Measurements from ENCODE around the gene CNTNAP2.
"Not testable (repeated sequence)": the region's sequence is repeated elsewhere in the genome, so short reads cannot be mapped to it uniquely, and the experiment has no call there.

The CNTNAP2 gene

GRCh38 chr7:147089608-147090007 is 973.0 kb downstream of the CNTNAP2 start:
- no peak for DNase-seq (ENCODE audit: low read depth, low spot score)

GRCh38 chr7:147096629-147097028 is 980.0 kb downstream of the CNTNAP2 start:
- DNase-seq (ENCODE audit: low read depth, low spot score): no peak

GRCh38 chr7:147103224-147103623 is 986.6 kb downstream of the CNTNAP2 start:
- DNase-seq (ENCODE audit: low read depth, low spot score): no peak

- DNase-seq (ENCODE audit: low read depth, low spot score): no peak
Measured at GRCh38 chr7:147106746-147107145, 990.1 kb downstream of the CNTNAP2 start.

GRCh38 chr7:147114525-147114924 is 997.9 kb downstream of the CNTNAP2 start:
- not testable (repeated sequence) for DNase-seq (ENCODE audit: low read depth, low spot score)

- no peak for DNase-seq (ENCODE audit: low read depth, low spot score)
Measured at GRCh38 chr7:147136352-147136751, 1019.8 kb downstream of the CNTNAP2 start.

GRCh38 chr7:147145194-147145593 is 1028.6 kb downstream of the CNTNAP2 start:
- no peak for DNase-seq (ENCODE audit: low read depth, low spot score)

- DNase-seq (ENCODE audit: low read depth, low spot score): no peak
Measured at GRCh38 chr7:147146169-147146568, 1029.6 kb downstream of the CNTNAP2 start.

- no peak for DNase-seq (ENCODE audit: low read depth, low spot score)
Measured at GRCh38 chr7:147151661-147152060, 1035.1 kb downstream of the CNTNAP2 start.

GRCh38 chr7:147153571-147153970 is 1037.0 kb downstream of the CNTNAP2 start:
- DNase-seq (ENCODE audit: low read depth, low spot score): no peak

GRCh38 chr7:147161405-147161804 is 1044.8 kb downstream of the CNTNAP2 start:
- DNase-seq (ENCODE audit: low read depth, low spot score): no peak

- no peak for DNase-seq (ENCODE audit: low read depth, low spot score)
Measured at GRCh38 chr7:147170341-147171012, 1053.9 kb downstream of the CNTNAP2 start.

- DNase-seq (ENCODE audit: low read depth, low spot score): no peak
Measured at GRCh38 chr7:147171013-147171391, 1054.4 kb downstream of the CNTNAP2 start.

- DNase-seq (ENCODE audit: low read depth, low spot score): no peak
Measured at GRCh38 chr7:147173883-147174282, 1057.3 kb downstream of the CNTNAP2 start.

- DNase-seq (ENCODE audit: low read depth, low spot score): no peak
Measured at GRCh38 chr7:147182874-147183273, 1066.3 kb downstream of the CNTNAP2 start.

- DNase-seq (ENCODE audit: low read depth, low spot score): no peak
Measured at GRCh38 chr7:147183276-147183675, 1066.7 kb downstream of the CNTNAP2 start.

GRCh38 chr7:147188467-147188866 is 1071.9 kb downstream of the CNTNAP2 start:
- DNase-seq (ENCODE audit: low read depth, low spot score): no peak

- DNase-seq (ENCODE audit: low read depth, low spot score): no peak
Measured at GRCh38 chr7:147193476-147193875, 1076.9 kb downstream of the CNTNAP2 start.

GRCh38 chr7:147196481-147196880 is 1079.9 kb downstream of the CNTNAP2 start:
- no peak for DNase-seq (ENCODE audit: low read depth, low spot score)

GRCh38 chr7:147197006-147197405 is 1080.4 kb downstream of the CNTNAP2 start:
- DNase-seq (ENCODE audit: low read depth, low spot score): no peak

- DNase-seq (ENCODE audit: low read depth, low spot score): no peak
Measured at GRCh38 chr7:147199868-147200267, 1083.3 kb downstream of the CNTNAP2 start.

GRCh38 chr7:147207988-147208387 is 1091.4 kb downstream of the CNTNAP2 start:
- DNase-seq (ENCODE audit: low read depth, low spot score): no peak

- no peak for DNase-seq (ENCODE audit: low read depth, low spot score)
Measured at GRCh38 chr7:147231275-147231674, 1114.7 kb downstream of the CNTNAP2 start.

All from activated CD4-positive, CD25-positive, alpha-beta regulatory T cell treated with anti-CD3 and anti-CD28 coated beads, Interleukin-2, amount 50 U/mL, for 16 hours (primary cell).